ENCODE measurements around the gene DHX58.

Gene DHX58

GRCh38 chr17:42090964-42091790 is 21.3 kb downstream of the DHX58 start:
- in situ Hi-C loops (cut with HindIII; ENCODE audit: low sequenced_read_pairs): no loop called here

- in situ Hi-C loops (cut with HindIII; ENCODE audit: low sequenced_read_pairs): no loop called here
Measured at GRCh38 chr17:42088736-42089135, 23.8 kb downstream of the DHX58 start.

DNA sequence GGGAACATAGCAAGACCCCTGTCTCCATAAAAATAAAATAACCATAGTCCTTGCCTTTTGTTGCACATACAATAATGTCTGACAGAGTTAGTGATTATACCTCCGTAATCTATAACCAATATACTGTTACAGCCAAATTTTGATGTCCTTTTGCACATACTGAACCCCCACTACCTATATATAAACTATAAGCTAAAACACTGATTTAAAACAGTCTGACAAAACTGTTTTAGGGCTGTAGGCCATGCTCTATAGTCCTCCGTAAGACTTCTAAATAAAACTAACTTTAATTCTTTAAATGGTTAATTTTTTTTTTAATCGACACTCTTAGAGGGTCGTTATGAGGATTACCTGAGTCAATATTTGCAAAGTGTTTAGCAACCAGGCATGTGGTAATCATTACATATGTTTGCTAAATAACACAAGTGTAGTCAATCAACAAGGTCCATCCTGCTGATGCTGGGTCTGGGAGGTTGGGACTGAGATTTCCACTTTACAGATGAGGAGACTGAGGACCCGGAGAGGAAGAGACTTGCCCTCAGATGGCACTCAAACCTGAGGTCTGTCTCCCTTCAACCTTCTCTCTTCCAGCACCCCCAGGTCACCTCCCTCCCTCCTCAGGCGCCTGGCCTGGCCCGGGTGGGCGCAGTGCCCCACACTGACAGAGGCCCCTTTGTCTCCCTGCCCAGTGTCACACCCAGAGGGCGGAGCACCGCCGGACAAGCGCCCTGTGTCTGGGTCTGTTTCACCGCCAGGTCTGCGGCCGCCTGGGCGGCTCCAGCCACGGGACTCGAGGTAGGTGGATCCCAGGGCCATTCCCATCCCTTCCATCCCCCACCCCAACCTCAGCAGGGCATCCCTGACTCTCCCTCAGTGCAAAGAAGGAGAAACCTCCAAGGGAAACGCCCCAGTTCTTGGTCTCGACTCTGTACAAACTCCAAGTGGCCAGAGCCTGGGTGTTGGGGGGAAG is 24.5 kb downstream of the DHX58 start:
- in situ Hi-C loops (cut with HindIII; ENCODE audit: low sequenced_read_pairs): no loop called here

DNA sequence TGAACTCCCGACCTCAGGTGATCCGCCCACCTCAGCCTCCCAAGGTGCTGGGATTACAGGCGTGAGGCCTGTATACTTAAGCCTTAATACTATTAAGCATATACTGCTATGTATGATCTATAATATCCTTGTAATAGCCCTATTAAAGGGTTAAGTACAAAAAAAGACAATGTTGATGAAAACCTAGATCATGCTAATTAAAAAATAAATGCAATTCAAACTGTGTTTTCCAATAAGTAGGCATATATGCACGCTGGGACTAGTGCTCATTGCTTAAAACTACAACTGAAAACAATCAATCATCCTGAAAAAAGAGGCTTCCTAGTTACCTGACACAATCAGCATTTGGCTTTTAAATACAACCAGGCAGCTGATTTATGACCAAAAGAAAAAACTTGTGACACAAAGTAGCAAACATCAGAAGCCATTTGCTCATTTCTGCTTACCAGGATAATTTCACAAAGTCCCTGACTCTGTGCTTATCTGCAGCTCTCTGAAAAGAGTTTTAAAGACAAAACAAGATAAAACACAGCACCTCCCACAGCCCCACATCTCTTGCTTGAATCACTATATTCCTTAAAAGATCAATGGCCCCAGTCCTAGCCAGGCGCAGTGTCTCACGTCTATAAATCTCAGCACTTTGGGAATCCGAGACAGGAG is 25.3 kb downstream of the DHX58 start:
- in situ Hi-C loops (cut with HindIII; ENCODE audit: low sequenced_read_pairs): no loop called here

DNA sequence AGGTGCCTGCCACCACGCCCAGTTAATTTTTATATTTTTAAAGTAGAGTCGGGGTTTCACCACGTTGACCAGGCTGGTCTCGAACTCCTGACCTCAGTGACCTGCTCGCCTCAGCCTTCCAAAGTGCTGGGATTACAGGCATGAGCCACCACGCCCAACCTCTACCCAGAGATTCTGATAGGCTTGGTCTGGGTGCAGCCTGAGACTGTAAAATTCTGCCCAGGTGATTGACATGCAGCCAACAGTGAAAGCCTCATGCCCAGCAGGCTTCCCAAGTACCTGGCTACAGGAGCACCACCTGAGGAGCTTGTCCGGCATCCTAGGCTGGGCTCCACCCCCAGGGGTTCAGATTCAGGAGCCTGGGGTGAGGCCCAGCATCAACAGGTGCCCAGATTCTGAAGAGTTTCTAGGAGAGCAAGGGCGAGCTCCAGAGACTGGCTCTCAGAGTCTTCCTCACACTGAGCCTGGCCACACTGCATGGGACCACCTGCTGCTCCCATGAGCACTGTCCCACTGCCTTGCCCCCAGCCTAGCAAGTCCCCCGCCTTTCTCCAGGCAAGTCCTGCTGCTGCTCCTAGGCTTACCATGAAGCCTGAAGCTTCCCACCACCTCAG is 30.9 kb downstream of the DHX58 start:
- in situ Hi-C loops (cut with HindIII; ENCODE audit: low sequenced_read_pairs): loop anchor here (5.0 kb wide), 2 partner anchors 44 to 91 kb away; no protein-coding TSS in a partner anchor

DNA sequence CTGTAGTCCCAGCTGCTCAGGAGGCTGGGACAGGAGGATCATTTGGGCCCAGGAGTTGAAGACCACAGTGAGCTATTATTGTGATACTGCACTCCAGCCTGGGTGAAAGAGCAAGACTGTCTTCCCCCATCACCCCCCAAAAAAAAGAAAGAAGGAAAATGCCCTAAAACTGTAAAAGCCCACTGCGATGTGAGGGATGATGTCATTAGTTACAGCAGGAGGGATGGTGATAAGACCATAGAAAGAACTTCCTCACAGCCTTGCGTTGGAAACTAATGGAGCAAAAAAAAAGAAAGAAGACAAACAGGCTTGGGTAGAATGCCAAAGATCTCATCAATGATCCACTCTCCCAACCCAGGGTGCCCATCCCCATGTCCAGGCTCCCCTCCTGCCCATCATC is 33.0 kb downstream of the DHX58 start:
- in situ Hi-C loops (cut with HindIII; ENCODE audit: low sequenced_read_pairs): no loop called here

DNA sequence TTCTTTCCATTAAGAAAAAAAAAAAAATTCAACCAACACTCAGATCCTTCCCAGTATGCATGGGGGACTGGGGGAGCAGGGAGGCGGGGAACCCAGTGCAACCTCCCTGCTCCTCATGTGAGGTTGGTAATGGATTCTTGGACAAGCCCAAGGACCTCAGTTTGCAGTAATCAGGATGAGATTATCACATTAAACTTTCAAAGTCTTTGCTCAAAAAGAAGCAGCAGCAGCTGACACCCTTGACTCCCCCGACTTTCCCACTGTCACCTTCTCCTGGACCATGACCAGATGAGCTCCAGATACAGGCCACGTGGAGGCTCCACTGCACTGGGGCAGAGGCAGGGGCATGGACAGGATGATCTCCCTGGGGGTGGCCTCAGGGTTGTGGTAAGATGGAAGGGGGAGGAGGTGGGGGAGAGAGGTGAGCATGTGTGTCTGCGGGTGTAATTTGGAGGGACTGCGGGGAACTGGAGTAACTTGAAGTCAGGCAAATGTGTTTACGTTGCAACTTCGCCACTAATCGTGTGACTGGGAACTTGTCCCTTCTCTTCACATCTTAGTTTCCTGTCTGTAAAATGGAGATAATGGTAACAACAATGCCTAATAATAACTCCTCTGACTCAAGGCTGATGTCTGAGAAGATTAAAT is 34.0 kb downstream of the DHX58 start:
- in situ Hi-C loops (cut with HindIII; ENCODE audit: low sequenced_read_pairs): no loop called here

DNA sequence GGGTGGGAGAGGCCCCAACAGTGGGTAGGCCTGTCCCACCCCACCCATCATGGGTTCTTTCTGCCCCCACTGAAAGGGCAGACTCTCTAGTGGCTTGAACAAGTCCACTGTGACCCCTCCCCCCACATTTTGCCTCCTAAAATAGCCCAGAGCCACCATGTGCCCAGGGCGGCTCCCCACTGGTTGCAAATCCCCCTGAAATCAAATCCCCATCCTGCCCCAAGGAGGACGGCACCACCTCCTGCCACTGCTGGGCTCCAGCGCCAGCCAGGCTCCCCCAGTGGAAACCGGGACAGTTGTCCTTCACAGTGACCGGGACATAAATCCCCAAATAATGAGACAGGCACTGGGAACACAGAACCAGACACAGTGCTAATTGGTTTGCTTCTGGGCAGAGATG is 34.8 kb downstream of the DHX58 start:
- in situ Hi-C loops (cut with HindIII; ENCODE audit: low sequenced_read_pairs): no loop called here

GRCh38 chr17:42076797-42077559 is 35.5 kb downstream of the DHX58 start:
- in situ Hi-C loops (cut with HindIII; ENCODE audit: low sequenced_read_pairs): no loop called here

- in situ Hi-C loops (cut with HindIII; ENCODE audit: low sequenced_read_pairs): no loop called here
Measured at GRCh38 chr17:42075789-42076188, 36.7 kb downstream of the DHX58 start.

DNA sequence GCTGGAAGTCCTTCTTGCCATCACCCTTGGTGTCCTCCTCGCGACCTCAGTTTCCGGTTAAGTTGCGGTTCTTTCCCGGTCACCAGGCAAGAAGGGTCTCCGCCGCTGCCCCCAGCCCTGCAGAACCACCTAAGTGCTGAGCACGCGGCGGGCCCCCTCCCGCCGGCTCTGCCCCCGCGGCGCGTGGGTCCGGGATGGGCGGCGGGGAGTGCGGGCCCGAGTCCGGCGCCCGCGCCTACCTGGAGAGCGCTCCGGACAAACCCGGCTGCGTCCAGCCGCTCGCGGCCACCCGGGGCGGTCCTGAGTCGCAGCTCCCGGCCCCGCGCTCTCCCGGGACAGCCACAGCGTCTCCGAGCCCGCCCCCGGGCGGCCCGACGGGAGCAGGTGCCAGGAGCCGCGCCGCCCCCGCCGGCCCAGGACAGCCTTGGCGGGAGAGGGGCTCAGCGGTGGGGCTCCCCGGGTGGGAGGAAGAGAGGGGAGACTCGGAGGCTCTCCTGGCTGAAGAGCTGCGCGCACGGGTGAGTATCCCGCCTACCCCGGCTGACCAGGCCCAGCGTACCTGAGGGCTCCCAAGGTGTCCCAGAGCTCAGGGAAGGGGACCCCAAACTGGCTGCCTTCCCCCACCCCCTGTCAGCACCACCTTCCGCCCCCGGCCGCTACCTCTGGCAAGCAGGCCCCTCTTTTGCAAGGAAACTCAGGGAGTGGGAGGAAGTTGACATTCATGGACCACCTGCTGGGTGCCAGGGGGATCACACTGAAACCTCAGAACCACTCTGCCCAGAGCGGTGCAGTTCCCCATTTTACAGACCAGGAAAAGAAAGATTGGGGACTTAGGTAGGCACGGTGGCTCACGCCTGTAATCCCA is 40.0 kb downstream of the DHX58 start:
- in situ Hi-C loops (cut with HindIII; ENCODE audit: low sequenced_read_pairs): no loop called here

- in situ Hi-C loops (cut with HindIII; ENCODE audit: low sequenced_read_pairs): no loop called here
Measured at GRCh38 chr17:42071810-42072209, 40.7 kb downstream of the DHX58 start.

- in situ Hi-C loops (cut with HindIII; ENCODE audit: low sequenced_read_pairs): no loop called here
Measured at GRCh38 chr17:42068979-42069378, 43.5 kb downstream of the DHX58 start.

GRCh38 chr17:42067371-42068091 is 45.0 kb downstream of the DHX58 start:
- in situ Hi-C loops (cut with HindIII; ENCODE audit: low sequenced_read_pairs): no loop called here

DNA sequence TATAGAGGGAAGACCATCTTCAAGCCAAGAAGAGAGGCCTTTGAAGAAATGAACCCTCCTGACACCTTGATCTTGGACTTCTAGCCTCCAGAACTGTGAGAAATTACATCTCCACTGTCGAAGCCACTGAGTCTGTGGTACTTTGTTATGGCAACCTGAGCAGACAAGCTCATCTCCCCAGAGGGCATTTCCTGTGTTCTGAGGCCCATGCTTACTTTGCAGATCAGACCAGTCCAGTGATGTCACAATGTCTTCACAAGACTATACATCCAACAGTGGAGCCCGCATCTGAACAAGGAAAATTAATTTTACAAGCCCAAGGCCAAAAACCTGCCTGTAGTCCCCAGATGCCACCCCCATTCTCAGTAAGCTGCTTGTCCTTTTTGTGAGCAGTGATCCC is 47.3 kb downstream of the DHX58 start:
- in situ Hi-C loops (cut with HindIII; ENCODE audit: low sequenced_read_pairs): no loop called here

- in situ Hi-C loops (cut with HindIII; ENCODE audit: low sequenced_read_pairs): no loop called here
Measured at GRCh38 chr17:42062681-42063080, 49.8 kb downstream of the DHX58 start.

GRCh38 chr17:42061646-42062487 is 50.6 kb downstream of the DHX58 start:
- in situ Hi-C loops (cut with HindIII; ENCODE audit: low sequenced_read_pairs): no loop called here
